Brain pericyte (primary cell): ENCODE results near the gene MESD.

Source experiments
- DNase-seq: peaks from one replicate; pipeline ENCODE4 v3.0.0-alpha.2; 2012; ENCODE audit warnings: low read depth, low spot score

Gene MESD

DNA sequence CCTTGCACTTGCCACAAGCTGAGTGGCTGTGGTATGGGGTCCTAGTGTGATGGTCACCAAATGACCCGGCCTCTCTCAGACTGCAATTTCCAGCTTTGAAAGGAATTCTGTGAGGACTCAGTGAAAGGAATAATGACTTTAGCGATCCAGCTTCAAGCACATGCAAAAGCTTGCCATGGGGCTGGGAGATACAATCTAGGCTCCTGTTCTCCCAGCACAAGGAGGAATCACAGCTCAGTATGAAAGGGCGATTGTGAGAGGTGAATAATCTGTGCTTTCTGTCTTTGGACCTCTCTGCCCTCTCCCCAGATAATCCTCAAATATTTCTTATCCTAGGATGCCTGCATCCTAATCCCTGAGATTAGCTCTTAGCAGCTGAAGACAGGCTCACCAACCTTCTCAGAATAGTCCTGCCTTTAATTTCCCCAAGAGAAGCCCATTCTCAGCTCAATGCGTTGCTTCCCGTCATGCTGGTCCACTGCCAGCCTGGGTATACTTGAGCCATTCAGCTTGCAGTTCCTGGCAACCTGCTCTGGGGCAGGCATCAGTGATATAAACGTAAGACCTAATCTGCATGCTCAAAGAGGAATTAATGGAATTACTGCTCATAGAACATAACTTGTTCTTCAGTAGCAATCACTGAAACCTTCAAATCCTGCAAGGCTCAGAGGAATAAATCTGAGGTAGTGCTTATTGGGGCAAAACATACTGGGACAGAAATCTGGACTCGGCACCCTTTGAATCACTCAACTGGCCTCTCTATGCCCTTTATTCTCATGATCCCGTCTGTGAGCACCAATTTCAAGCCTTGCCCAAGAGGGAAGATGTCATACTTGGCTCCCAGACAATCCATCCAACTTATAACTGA, 26.2 kb upstream of the MESD start:
- DNase-seq: no peak

- no peak for DNase-seq
Measured at GRCh38 chr15:81014446-81015093, 25.0 kb upstream of the MESD start.

GRCh38 chr15:81013396-81013929, 23.8 kb upstream of the MESD start:
- DNase-seq: no peak

GRCh38 chr15:81012588-81012987, 23.0 kb upstream of the MESD start:
- no peak for DNase-seq

- no peak for DNase-seq
Measured at GRCh38 chr15:81011593-81011992, 22.0 kb upstream of the MESD start.

GRCh38 chr15:81010086-81010485, 20.5 kb upstream of the MESD start:
- DNase-seq: no peak

DNA sequence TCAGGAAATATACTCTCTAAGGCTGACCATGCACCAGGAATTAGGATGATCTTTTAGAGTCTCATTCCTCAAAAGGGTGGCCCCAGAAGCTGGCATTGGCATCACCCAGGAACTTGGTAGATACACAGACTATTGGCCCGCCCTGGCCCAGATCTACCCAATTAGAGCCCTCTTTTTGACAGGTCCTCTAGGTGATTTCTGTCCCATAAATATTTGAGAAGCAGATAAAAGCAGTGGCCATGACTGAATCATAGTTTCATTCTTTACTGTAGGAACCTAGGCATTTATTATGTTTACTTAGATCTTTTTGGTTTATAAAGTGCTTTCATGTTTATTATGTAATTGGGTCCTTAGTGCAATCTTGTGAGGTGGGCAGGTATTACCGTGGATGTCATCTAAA, 18.7 kb upstream of the MESD start:
- DNase-seq: no peak

DNA sequence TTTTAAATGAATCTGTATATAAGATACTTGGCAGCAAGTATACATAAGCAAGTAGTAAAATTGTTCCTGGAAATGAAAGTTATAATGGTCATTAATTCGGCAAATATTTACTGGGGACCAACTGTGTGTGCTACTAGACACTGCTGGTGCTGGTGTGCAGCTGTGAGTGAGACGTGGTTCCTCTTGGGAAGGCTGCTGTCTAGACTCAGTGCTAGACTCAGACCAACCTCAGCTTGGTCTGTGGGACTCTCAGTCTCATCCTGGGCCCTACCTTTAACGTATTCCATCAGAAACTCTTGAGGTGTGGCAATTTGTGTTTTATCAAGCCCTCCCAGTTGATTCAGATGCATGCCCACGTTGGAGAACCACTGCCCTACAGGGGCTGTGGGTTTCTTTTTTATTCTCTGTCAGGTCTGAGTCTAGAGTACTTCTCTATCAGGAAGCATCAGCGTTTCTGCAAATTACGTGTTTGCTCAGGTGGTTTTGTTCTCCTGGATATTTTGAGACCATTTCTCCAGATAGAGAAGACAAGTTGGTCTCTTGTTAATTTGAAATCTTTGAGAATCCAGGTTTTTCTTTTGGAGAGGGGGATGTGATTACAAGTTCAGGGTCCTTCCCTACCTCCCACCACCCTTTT, 17.9 kb upstream of the MESD start:
- no peak for DNase-seq

GRCh38 chr15:81006124-81006523, 16.5 kb upstream of the MESD start:
- no peak for DNase-seq

DNA sequence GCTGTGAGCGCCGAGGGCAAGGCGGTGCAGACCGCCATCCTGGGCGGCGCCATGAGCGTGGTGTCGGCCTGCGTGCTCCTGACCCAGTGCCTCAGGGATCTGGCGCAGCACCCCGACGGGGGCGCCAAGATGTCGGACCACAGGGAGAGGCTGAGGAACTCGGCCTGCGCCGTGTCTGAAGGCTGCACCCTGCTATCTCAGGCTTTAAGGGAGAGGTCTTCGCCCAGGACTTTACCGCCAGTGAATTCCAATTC, 13.4 kb upstream of the MESD start:
- DNase-seq: no peak

GRCh38 chr15:81002331-81003096, 12.9 kb upstream of the MESD start:
- DNase-seq: no peak

- no peak for DNase-seq
Measured at GRCh38 chr15:81002009-81002330, 12.4 kb upstream of the MESD start.

GRCh38 chr15:81001152-81002008, 11.8 kb upstream of the MESD start:
- DNase-seq: no peak

DNA sequence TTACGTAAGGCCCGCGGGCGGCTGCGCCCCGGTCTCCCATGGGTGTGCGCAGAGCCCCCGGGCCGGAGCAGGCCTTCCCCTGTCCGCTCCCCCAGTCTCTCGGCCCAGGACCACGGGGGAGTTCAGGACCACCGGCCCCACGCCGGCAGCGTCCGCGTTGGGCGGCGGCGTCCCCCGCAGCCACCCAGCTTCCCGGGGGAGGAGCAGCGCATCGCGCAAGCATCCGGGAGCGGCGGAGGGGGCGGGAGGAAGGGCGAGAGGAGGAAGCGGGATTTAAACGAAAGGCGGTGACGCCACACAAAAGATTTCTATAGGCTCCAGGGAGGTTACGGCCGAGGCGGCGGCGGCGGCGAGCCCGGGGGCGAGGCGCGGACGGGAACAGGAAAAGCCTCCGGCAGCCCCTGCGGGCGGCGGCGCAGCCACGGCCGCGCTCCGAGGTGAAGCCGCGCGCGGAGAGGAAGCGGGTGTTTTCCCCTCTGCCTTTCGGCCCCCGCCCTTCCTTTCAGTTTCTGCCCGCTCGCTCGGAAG, 11.1 kb upstream of the MESD start, which contains the start of gene TLNRD1:
Gene TLNRD1, plus strand, starts transcription at position 300 of the 528 bp plus-strand sequence. CDS start 1,349 bp downstream, outside the sequence.
- peak; percentile 41 for DNase-seq

DNA sequence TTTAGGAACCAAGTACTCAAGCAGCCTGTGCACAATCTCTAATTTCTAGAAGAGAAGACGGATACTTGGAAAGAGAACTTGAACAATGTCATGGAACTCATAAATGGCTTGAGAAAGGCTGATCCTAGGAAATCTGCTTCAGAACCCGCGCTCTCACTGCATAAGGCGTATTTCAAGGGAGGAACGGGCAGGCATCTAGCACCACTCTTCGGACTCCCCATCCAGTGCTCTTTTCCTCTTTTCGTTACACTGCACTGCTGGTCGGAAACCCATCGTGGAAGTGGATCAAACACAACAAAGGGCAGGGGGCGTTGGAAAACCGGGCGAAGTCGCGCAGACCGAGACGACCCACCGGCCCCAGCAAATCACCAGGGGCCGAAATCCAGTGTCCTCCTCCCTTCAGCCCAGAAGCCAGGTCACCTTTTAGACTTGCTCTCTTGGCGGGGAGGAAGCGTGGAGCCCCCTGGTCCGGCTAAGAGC, 10.6 kb upstream of the MESD start:
- DNase-seq: no peak

GRCh38 chr15:80999623-81000036, 10.0 kb upstream of the MESD start:
- no peak for DNase-seq

DNA sequence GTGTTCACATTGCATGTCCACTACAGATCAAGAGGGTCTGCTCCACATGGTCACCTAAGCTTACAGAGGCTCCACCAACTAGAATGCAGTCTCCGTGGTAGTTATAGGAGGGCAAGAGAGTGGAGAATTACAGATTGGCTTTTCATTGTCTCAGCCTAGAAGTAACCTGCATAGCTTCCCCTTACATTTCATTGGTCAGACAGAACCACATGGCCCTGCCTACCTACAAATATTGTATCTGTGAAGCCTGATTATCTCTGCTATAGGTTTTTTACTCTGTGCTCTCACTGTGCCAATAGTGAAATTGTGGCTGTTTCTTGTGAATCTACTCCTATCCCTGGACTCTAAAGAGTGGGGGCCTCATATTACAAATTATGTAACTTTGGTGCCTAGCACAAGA, 8.6 kb upstream of the MESD start:
- DNase-seq: no peak

DNA sequence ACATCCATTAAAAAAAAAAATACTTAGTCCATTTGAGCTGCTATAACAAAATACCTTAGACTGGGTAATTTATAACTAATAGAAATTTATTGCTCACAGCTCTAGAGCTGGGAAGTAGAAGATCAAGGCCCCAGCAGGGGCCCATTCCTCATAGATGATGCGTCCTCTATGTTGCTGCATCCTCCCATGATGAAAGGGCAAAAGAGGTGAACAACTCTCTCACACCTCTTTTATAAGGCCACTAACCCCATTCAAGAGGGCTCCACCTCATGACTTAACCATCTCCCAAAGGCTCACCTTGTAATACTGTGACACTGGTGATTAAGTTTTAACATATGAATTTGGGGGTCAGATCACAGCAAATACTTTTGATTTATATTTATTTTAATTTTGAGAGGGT, 8.1 kb upstream of the MESD start:
- no peak for DNase-seq

DNA sequence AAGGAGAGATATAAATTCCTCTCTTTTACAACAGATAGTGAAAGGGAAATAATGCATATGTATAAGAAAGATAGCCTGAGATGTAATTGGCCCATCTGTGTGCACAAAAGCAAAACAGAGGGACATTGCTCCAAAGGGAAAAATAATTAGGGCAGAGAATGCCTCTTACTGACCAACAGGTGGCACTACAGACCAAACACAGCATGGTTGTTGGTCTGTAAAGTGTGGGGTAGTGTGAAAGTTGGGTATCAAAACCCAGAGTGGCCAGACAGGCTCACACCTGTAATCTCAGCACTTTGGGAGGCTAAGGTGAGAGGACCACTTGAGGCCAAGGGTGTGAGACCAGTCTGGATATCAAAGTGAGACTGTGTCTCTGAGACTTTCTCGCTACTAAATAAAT, 6.6 kb upstream of the MESD start:
- no peak for DNase-seq

GRCh38 chr15:80992441-80992840, 2.8 kb upstream of the MESD start:
- DNase-seq: no peak

DNA sequence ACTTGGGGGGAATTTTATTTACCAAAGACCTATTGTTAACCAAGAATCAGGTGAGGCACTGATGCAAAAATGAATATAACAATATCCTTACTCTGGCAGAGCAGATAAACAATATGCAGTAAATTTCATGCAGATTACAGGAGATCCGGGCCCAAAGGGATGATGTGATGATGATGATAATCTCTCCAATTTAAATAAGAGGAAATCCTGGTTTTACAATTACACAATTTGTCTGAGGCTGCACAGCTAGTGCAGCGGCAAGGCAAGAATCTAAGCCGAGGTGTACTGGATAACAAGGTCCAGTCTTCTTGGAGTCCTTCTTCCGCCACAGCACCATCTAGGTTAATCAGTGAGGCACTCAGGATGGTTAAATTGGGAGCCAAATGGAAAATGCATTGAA, 2.4 kb upstream of the MESD start:
- no peak for DNase-seq
